GM19328 (cell line): ENCODE measurements around the gene MRPL38.
"Not testable (repeated sequence)": the region's sequence is repeated elsewhere in the genome, so short reads cannot be mapped to it uniquely, and the experiment has no call there.

Experiments
- ATAC-seq: cut with Tn5 transposase; IDR thresholded peaks from one replicate; pipeline ENCODE4 v1.9.1; 2021; ENCODE audit warnings: mild to moderate bottlenecking, moderate library complexity; ENCODE audit not compliant: unreplicated experiment

Gene MRPL38

GRCh38 chr17:75855310-75856061 lies 49.2 kb downstream of the MRPL38 start, which contains the start of gene WBP2:
Gene WBP2, minus strand, starts transcription at chr17:75855335. Its CDS starts 38 bp downstream, at chr17:75855297.
- peak; percentile 81 for ATAC-seq

DNA sequence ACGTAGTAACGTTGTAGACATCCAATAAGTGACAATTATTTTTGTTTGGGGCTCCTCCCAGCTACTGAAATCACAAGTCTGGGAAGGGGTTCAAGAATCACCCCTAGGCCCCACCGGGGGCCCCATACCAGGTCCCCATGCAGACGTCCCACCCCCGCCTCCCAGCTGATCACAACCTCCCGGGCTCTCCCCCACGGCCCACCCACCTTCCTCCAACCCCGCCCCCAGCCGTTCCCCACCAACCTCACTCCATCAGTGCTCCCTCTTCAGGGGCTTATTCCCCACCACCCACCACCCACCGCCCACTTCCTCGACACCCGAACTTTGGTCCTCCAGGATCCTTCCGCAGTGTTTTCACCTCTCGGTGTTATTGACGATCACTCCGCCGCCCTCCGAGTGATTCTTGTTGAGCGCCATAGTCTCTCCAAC lies 49.8 kb downstream of the MRPL38 start:
- ATAC-seq, result no peak

- no peak for ATAC-seq
Measured at GRCh38 chr17:75854101-75854748, 50.5 kb downstream of the MRPL38 start.

DNA sequence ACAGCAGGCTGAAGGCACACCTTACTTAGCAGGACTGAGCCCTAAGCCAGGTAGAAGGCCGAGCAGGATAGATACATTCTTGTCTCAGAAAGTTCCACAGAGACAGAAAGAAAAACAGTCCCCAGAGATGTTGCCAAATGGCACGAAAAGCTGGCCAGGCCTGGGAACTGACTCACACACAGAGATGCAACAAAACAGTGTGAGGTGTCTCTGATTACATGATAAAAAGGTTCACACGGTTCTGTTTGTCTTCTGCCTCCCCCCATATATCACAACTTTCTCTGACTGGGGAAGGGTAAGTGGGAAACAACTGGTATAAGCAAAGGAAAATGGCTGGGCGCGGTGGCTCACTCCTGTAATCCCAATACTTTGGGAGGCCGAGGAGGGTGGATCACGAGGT lies 51.3 kb downstream of the MRPL38 start:
- ATAC-seq, result no peak

DNA sequence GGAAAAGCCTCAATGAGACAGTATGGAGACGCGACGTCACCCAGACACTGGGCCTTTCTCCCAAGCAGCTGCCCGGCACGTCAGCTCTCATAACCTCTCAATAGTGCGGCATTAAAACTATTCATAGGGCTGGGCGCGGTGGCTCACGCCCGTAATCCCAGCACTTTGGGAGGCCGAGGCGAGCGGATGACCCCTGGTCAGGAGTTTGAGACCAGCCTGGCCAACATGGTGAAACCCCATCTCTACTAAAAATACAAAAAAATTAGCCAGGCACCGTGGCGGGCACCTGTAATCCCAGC lies 53.0 kb downstream of the MRPL38 start:
- not testable (repeated sequence) for ATAC-seq

GRCh38 chr17:75850928-75851692 lies 53.6 kb downstream of the MRPL38 start:
- no peak for ATAC-seq

DNA sequence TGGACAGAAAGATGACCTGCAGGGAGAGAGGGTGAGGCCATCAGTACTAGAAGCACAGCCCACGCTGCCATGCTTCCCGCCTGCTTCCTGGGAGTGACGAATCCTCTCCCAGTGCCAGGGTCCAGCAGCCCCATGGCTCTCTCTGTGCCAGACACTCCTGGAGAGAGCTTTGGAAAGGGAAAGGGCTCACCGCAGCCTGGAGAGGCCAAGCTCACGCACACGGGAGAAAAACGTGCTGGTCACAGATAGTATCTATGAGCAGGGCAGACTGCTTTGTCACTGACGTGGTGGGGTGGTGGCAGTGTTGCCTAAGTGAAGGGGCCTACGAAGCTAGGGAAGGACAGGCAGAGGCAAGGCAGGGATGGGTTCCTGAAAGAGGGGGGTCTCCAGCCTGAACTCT lies 55.0 kb downstream of the MRPL38 start:
- no peak for ATAC-seq

GRCh38 chr17:75849279-75849646 lies 55.4 kb downstream of the MRPL38 start:
- no peak for ATAC-seq
